Neural cell (in vitro differentiated cells): ENCODE measurements around the gene SLC6A17. TPM values are rescaled to one million over a fixed set of nuclear protein-coding genes. Genes with fewer than 3 reads are reported as not detected.

Experiments used
- H2AFZ ChIP-seq: fragments of 200-600, 300-800 bp; sonication (generic), shearing (Covaris generic); 2 replicates; pipeline ENCODE4 v1.6.0; 2014; ENCODE audit warnings: low read depth, mild to moderate bottlenecking, antibody characterized with exemption, low read length, moderate library complexity
- H3F3A ChIP-seq: fragments of 200-600 bp; shearing (Covaris generic); 2 replicates; pipeline ENCODE4 v1.6.1; 2016; ENCODE audit warnings: mild to moderate bottlenecking, moderate library complexity, mixed read lengths, antibody characterized with exemption, low read length; ENCODE audit not compliant: insufficient read depth, poor library complexity, severe bottlenecking
- H3K27ac ChIP-seq: fragments of 200-600, 300-800 bp; sonication (generic), shearing (Covaris generic); 2 replicates; pipeline ENCODE4 v1.5.1; 2014; ENCODE audit warnings: mild to moderate bottlenecking, low read length, moderate library complexity
- H3K27me3 ChIP-seq: fragments of 300-800, 200-600 bp; sonication (generic), shearing (Covaris generic); 2 replicates; pipeline ENCODE4 v1.6.0; 2014; ENCODE audit warnings: mild to moderate bottlenecking, low read depth, low read length, moderate library complexity; ENCODE audit not compliant: insufficient read depth
- H3K36me3 ChIP-seq: fragments of 300-800, 200-600 bp; sonication (generic), shearing (Covaris generic); 2 replicates; pipeline ENCODE4 v1.5.1; 2014; ENCODE audit warnings: mild to moderate bottlenecking, antibody characterized with exemption, low read length, moderate library complexity; ENCODE audit not compliant: insufficient read depth
- H3K4me2 ChIP-seq: fragments of 300-800, 200-600 bp; sonication (generic), shearing (Covaris generic); 2 replicates; pipeline ENCODE4 v1.6.0; 2014; ENCODE audit warnings: mild to moderate bottlenecking, low read length
- H3K4me3 ChIP-seq: fragments of 300-800, 200-600 bp; sonication (generic), shearing (Covaris generic); 2 replicates; pipeline ENCODE4 v1.5.1; 2014; ENCODE audit warnings: mild to moderate bottlenecking, low read length, moderate library complexity
- H3K79me2 ChIP-seq: fragments of 200-600 bp; shearing (Covaris generic); replicated peaks from 2 replicates; pipeline ENCODE4 v1.6.0; 2014; ENCODE audit warnings: mild to moderate bottlenecking, low read length, moderate library complexity; ENCODE audit not compliant: insufficient read depth
- H3K9ac ChIP-seq: fragments of 300-800, 200-600 bp; sonication (generic), shearing (Covaris generic); 2 replicates; pipeline ENCODE4 v1.6.1; 2016; ENCODE audit warnings: mild to moderate bottlenecking, low read length, mixed read lengths
- H3K9me2 ChIP-seq: fragments of 200-600 bp; shearing (Covaris generic); 2 replicates; pipeline ENCODE4 v1.6.1; 2016; ENCODE audit warnings: mild to moderate bottlenecking, low read length, mixed read lengths; ENCODE audit not compliant: insufficient read depth
- H3K9me3 ChIP-seq: fragments of 200-600, 300-800 bp; sonication (generic), shearing (Covaris generic); 2 replicates; pipeline ENCODE4 v1.6.1; 2016; ENCODE audit warnings: mild to moderate bottlenecking, mixed run types, low read length, moderate library complexity, mixed read lengths
- H4K20me1 ChIP-seq: fragments of 200-600 bp; shearing (Covaris generic); 2 replicates; pipeline ENCODE4 v1.6.1; 2016; ENCODE audit warnings: mild to moderate bottlenecking, mixed run types; ENCODE audit not compliant: insufficient read depth
- EP300 ChIP-seq: fragments of 450-650 bp; conservative IDR thresholded peaks from 2 replicates; pipeline ENCODE4 v1.6.1; 2014; ENCODE audit warnings: antibody characterized with exemption, mild to moderate bottlenecking, moderate library complexity; ENCODE audit not compliant: poor library complexity, severe bottlenecking
- EZH2 ChIP-seq: fragments of 200-600, 300-800 bp; shearing (Covaris generic), sonication (generic); IDR thresholded peaks from 2 replicates; pipeline ENCODE4 v1.6.1; 2014; ENCODE audit warnings: antibody characterized with exemption, low read length, borderline replicate concordance, mild to moderate bottlenecking; ENCODE audit not compliant: insufficient read depth, poor library complexity, severe bottlenecking
- MXI1 ChIP-seq: fragments of 450-650 bp; conservative IDR thresholded peaks from 2 replicates; pipeline ENCODE4 v1.6.1; 2014; ENCODE audit warnings: antibody characterized with exemption, mild to moderate bottlenecking; ENCODE audit not compliant: poor library complexity, severe bottlenecking
- POLR2AphosphoS5 ChIP-seq: IDR thresholded peaks from 2 replicates; pipeline ENCODE4 v1.6.1; 2012
- RAD21 ChIP-seq: fragments of 450-650 bp; conservative IDR thresholded peaks from 2 replicates; pipeline ENCODE4 v1.6.1; 2014; ENCODE audit warnings: antibody characterized with exemption, mild to moderate bottlenecking, moderate library complexity
- REST ChIP-seq: IDR thresholded peaks from 2 replicates; pipeline ENCODE4 v1.6.1; 2012; ENCODE audit warnings: borderline replicate concordance
- SMC3 ChIP-seq: fragments of 450-650 bp; conservative IDR thresholded peaks from 2 replicates; pipeline ENCODE4 v1.6.1; 2014; ENCODE audit warnings: antibody characterized with exemption, mild to moderate bottlenecking, moderate library complexity; ENCODE audit not compliant: poor library complexity
- TAF1 ChIP-seq: IDR thresholded peaks from 2 replicates; pipeline ENCODE4 v1.6.1; 2012; ENCODE audit warnings: low read depth
- polyA plus RNA-seq: library from polyadenylated mRNA; depleted of rRNA; stranded (reverse); fragments of >200 nt; gene quantifications from 2 replicates; pipeline ENCODE4 v1.2.3, GENCODE V29; 2014
- TF ChIP-seq, protein P1 (sequence below): fragments of 450-650 bp; IDR thresholded peaks from 2 replicates; pipeline ENCODE4 v1.5.1; 2014; ENCODE audit warnings: antibody characterized with exemption, mild to moderate bottlenecking, moderate library complexity; ENCODE audit not compliant: poor library complexity, severe bottlenecking

SLC6A17 gene
- polyA plus RNA-seq, 1 donor from 2014 or later: 3.5 TPM

- H3K9me3 ChIP-seq: no peaks in the 10 kb centered on the region
- no peak overlapping the region for H3K4me2 ChIP-seq
- TF ChIP-seq RAD21 (no peak), MXI1 (no peak), REST (no peak), EP300 (no peak), EZH2 (no peak), POLR2AphosphoS5 (no peak), TAF1 (no peak)
- TF ChIP-seq, protein P1, sequence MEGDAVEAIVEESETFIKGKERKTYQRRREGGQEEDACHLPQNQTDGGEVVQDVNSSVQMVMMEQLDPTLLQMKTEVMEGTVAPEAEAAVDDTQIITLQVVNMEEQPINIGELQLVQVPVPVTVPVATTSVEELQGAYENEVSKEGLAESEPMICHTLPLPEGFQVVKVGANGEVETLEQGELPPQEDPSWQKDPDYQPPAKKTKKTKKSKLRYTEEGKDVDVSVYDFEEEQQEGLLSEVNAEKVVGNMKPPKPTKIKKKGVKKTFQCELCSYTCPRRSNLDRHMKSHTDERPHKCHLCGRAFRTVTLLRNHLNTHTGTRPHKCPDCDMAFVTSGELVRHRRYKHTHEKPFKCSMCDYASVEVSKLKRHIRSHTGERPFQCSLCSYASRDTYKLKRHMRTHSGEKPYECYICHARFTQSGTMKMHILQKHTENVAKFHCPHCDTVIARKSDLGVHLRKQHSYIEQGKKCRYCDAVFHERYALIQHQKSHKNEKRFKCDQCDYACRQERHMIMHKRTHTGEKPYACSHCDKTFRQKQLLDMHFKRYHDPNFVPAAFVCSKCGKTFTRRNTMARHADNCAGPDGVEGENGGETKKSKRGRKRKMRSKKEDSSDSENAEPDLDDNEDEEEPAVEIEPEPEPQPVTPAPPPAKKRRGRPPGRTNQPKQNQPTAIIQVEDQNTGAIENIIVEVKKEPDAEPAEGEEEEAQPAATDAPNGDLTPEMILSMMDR: no peak
- no peaks in the 10 kb centered on the region for H3K79me2 ChIP-seq
- H4K20me1 ChIP-seq: no peaks in the 10 kb centered on the region
- no peaks in the 10 kb centered on the region for H3F3A ChIP-seq
- no peak overlapping the region for H3K4me3 ChIP-seq
- H2AFZ ChIP-seq: no peak overlapping the region
- no peak overlapping the region for H3K27ac ChIP-seq
- H3K36me3 ChIP-seq: no peaks in the 10 kb centered on the region
- H3K27me3 ChIP-seq: no peaks in the 10 kb centered on the region
- no peak overlapping the region for H3K9ac ChIP-seq
- H3K9me2 ChIP-seq: no peaks in the 10 kb centered on the region
Observed at GRCh38 chr1:110200666-110201065, 50.4 kb downstream of the SLC6A17 start.

DNA sequence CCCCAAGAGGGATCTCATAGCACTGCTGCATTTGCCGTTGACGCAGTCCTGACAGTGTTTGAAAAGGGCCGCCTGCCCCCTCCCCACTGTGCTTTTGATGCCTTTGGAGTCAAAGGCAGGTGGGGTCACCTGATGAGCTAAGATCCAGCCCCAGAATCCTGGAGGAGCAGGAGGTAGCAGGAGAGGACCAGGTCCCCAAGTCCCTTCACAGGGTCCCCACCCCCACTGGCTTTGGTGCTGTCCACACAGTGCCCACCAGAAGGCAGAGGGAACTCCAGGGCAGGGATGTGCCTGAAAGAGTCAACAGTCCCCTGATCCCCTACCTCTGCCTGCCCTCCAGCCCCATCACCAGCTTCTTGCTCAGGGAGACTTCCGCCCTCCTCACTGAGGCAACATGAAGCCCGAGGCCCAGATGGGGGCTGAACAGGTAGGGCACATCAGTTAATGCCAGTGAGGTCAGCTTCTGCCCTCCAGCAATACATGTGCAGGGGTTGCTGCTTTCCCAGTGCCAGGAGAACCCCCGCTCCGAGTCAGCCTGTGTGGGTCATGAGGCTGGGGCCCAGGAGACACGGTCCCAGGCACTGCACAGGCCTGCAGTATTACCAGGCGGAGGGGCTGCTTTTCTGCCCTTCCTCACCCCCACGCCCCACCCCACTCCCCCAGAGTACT, 51.0 kb downstream of the SLC6A17 start:
- H3K4me3 ChIP-seq: no peak overlapping the region
- no peaks in the 10 kb centered on the region for H4K20me1 ChIP-seq
- H3K27me3 ChIP-seq: no peaks in the 10 kb centered on the region
- no peaks in the 10 kb centered on the region for H3K9me3 ChIP-seq
- no peaks in the 10 kb centered on the region for H3F3A ChIP-seq
- H3K79me2 ChIP-seq: no peaks in the 10 kb centered on the region
- H3K4me2 ChIP-seq: no peak overlapping the region
- H3K9ac ChIP-seq: no peak overlapping the region
- TF ChIP-seq RAD21: no peak
- no peak for TF ChIP-seq EP300
- TF ChIP-seq POLR2AphosphoS5: no peak
- TF ChIP-seq SMC3: no peak
- no peak for TF ChIP-seq EZH2
- TF ChIP-seq TAF1: no peak
- no peak for TF ChIP-seq REST
- TF ChIP-seq MXI1: no peak
- TF ChIP-seq, protein P1: no peak
- H3K9me2 ChIP-seq: no peaks in the 10 kb centered on the region
- no peaks in the 10 kb centered on the region for H3K36me3 ChIP-seq
- no peak overlapping the region for H2AFZ ChIP-seq
- no peak overlapping the region for H3K27ac ChIP-seq
